GM23248 (cell line): Measurements from ENCODE around the gene JAK3. TPM values are rescaled to one million over a fixed set of nuclear protein-coding genes. Genes with fewer than 3 reads are reported as not detected.
"Not testable (repeated sequence)": the region's sequence is repeated elsewhere in the genome, so short reads cannot be mapped to it uniquely, and the experiment has no call there.

Experiments used
- DNase-seq: peaks from one replicate; pipeline ENCODE4 v3.0.0-alpha.2; 2015
- H2AFZ ChIP-seq: fragments of 200-600 bp; sonication (generic); 2 replicates; pipeline ENCODE4 v1.6.1; 2016; ENCODE audit warnings: antibody characterized with exemption
- H3F3A ChIP-seq: fragments of 200-600 bp; sonication (generic); 2 replicates; pipeline ENCODE4 v1.6.1; 2016; ENCODE audit warnings: mild to moderate bottlenecking, antibody characterized with exemption, mixed run types; ENCODE audit not compliant: insufficient read depth
- H3K27ac ChIP-seq: fragments of 200-600 bp; sonication (generic); 2 replicates; pipeline ENCODE4 v1.5.1; 2016; ENCODE audit warnings: mild to moderate bottlenecking
- H3K27me3 ChIP-seq: fragments of 200-600 bp; sonication (generic); replicated peaks from 2 replicates; pipeline ENCODE4 v1.6.1; 2016; ENCODE audit warnings: mild to moderate bottlenecking; ENCODE audit not compliant: insufficient read depth
- H3K36me3 ChIP-seq: fragments of 200-600 bp; sonication (generic); 2 replicates; pipeline ENCODE4 v1.6.1; 2016; ENCODE audit warnings: low read depth, mild to moderate bottlenecking
- H3K4me1 ChIP-seq: fragments of 200-600 bp; sonication (generic); 2 replicates; pipeline ENCODE4 v1.6.1; 2016; ENCODE audit warnings: mild to moderate bottlenecking; ENCODE audit not compliant: insufficient read depth
- H3K4me2 ChIP-seq: fragments of 200-600 bp; sonication (generic); one replicate; pipeline ENCODE4 v1.6.1; 2016; ENCODE audit warnings: mild to moderate bottlenecking; ENCODE audit not compliant: unreplicated experiment
- H3K4me3 ChIP-seq: fragments of 200-600 bp; sonication (generic); 2 replicates; pipeline ENCODE4 v1.5.1; 2016; ENCODE audit warnings: mild to moderate bottlenecking
- H3K79me2 ChIP-seq: fragments of 200-600 bp; sonication (generic); 2 replicates; pipeline ENCODE4 v1.6.1; 2016; ENCODE audit warnings: mild to moderate bottlenecking; ENCODE audit not compliant: insufficient read depth
- H3K9ac ChIP-seq: fragments of 200-600 bp; sonication (generic); 2 replicates; pipeline ENCODE4 v1.6.1; 2016; ENCODE audit warnings: mild to moderate bottlenecking
- H3K9me2 ChIP-seq: fragments of 200-600 bp; sonication (generic); 2 replicates; pipeline ENCODE4 v1.6.1; 2016; ENCODE audit warnings: mixed run types, mild to moderate bottlenecking, moderate library complexity; ENCODE audit not compliant: insufficient read depth
- H3K9me3 ChIP-seq: fragments of 200-600 bp; sonication (generic); one replicate; pipeline ENCODE4 v1.6.1; 2017; ENCODE audit warnings: low read depth
- H4K20me1 ChIP-seq: fragments of 200-600 bp; sonication (generic); 2 replicates; pipeline ENCODE4 v1.6.0; 2016; ENCODE audit not compliant: insufficient read depth
- EZH2 ChIP-seq: fragments of 200-600 bp; sonication (generic); IDR thresholded peaks from 2 replicates; pipeline ENCODE4 v1.6.1; 2018; ENCODE audit warnings: antibody characterized with exemption, mild to moderate bottlenecking; ENCODE audit not compliant: insufficient read depth, poor library complexity, severe bottlenecking
- EZH2phosphoT487 ChIP-seq: fragments of 200-600 bp; sonication (generic); IDR thresholded peaks from 2 replicates; pipeline ENCODE4 v1.6.1; 2018; ENCODE audit warnings: antibody characterized with exemption, moderate library complexity, mild to moderate bottlenecking, low read depth; ENCODE audit not compliant: insufficient read depth
- WGBS, 2 experiments: methylation state at CpG; one replicate each; pipeline ENCODE4 v1.1.6; 2015 to 2017; ENCODE audit warnings: low lambda C conversion rate in 2 of 2, low coverage in 1 of 2; ENCODE audit errors: missing lambda C conversion rate in 2 of 2; 5-methylcytosine and 5-hydroxymethylcytosine counted together
- in situ Hi-C: fragments of 300-500 bp; cut with MboI; formaldehyde crosslinking; loops from 2 replicates; pipeline ENCODE4 v1.15.0; 2020
- polyA plus RNA-seq: library from polyadenylated mRNA; unstranded; fragments of >200 nt; fragmentation: Nextera tagmentation; extraction: Ambion mirVana; gene quantifications from 2 replicates; pipeline ENCODE4 v1.2.1, GENCODE V29; 2016
- total RNA-seq: library from RNA; depleted of rRNA; stranded (reverse); fragments of >200 nt; shearing (Covaris generic); gene quantifications from 2 replicates; pipeline ENCODE4 v1.2.3, GENCODE V29; 2014; rRNA removed

JAK3 gene
- total RNA-seq = 5.9 and 8.7 TPM in 2 replicates
- 4.1 and 5.0 TPM in 2 replicates for polyA plus RNA-seq

DNA sequence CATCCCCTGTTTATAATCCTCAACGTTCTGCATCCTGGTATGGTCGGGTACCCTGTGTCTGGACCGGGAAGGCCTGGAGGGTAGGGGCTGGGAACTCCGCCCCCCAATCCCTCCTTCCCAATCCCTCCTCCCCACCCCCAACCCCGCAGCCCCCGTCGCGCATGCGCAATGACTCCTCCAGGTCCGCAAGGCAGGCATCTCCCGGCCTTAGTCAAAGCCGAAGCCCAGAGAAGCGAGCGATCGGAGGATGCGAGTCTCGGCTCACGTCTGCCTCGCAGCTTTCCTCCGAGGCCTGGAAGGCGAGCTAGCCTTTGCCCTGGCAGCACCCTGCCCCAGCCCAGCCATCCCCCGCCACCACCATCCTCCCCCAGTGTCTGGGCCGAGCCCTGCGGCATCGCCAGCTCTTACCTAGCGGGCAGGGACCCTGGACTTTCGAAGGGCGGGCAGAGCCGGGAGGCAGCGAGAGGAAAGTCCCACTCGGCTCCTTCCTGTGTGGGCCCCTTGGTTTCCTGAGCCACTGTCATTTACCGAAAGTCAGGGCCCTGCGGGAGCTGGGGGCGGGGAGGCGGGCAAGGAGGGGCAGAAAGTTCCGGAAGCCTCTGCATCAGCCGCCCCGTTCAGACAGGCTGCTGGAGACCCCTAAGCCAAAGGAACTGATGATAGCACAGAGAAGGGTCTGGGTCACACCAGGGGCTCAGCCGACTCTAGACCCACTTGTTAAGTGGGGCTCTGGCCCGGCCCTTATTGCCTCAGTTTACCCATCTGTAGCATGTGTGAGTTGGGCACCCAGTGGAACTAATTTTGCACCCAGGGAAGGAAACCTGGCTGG lies at the start of gene JAK3:
JAK3 (minus strand) TSS at position 445 of the 829 bp plus-strand sequence. CDS start 3,565 bp downstream, outside the sequence.
- 9 to 15% methylated on average over 21 to 40 of the region's 40 CpGs for WGBS, 2 experiments
- in situ Hi-C loops = no loop called here
- 0 out of 2 replicates have a peak, but pooled peaks cover 5% of the 10 kb centered on the region for H3F3A ChIP-seq
- no peaks in the 10 kb centered on the region for H3K27me3 ChIP-seq
- H4K20me1 ChIP-seq = no peaks in the 10 kb centered on the region
- peak within 1 kb of the TSS; percentile 86 for H3K9ac ChIP-seq
- H3K79me2 ChIP-seq = no peaks in the 10 kb centered on the region
- TF ChIP-seq EZH2phosphoT487 (no peak), EZH2 (no peak)
- DNase-seq = peak; percentile 87
- H3K4me1 ChIP-seq = peaks cover 5% of the 10 kb centered on the region; the same call in 1 of the 2 replicates
- H3K27ac ChIP-seq = peak within 1 kb of the TSS; percentile 63
- H3K36me3 ChIP-seq = no peaks in the 10 kb centered on the region
- peak within 1 kb of the TSS; percentile 93 for H2AFZ ChIP-seq
- H3K4me3 ChIP-seq = peak within 1 kb of the TSS; percentile 67
- H3K4me2 ChIP-seq = peak within 1 kb of the TSS; percentile 78
- H3K9me3 ChIP-seq = no peaks in the 10 kb centered on the region
- no peaks in the 10 kb centered on the region for H3K9me2 ChIP-seq

DNA sequence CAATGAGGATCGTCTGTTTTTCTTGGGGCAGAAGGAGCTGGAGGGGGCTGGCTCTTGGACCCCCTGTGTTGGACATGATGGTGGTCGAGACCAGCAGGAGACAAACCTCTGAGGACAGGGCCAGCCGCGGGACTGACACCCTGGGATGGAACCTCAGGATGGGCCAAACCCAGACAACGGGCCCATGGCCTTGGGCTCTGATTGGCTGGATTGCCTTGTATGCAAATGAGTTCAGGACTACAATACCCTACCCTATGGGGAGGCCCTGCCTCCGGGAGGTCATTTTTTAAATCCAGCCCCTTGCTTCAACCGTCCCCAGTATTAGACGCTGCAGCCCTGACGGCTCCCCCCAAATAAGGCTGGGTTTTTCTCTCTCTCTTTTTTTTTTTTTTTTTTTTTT lies 46.0 kb upstream of the JAK3 start:
- Histone ChIP-seq H3K27me3 (peaks cover 9% of the 10 kb centered on the region; the same call in 1 of the 2 replicates), H3K9ac (no peak overlapping the region), H3K4me1 (no peaks in the 10 kb centered on the region), H2AFZ (no peak overlapping the region), H3F3A (no peaks in the 10 kb centered on the region), H3K4me2 (no peak overlapping the region), H3K9me2 (no peaks in the 10 kb centered on the region), H3K36me3 (no peaks in the 10 kb centered on the region), H4K20me1 (no peaks in the 10 kb centered on the region), H3K27ac (no peak overlapping the region), H3K9me3 (no peaks in the 10 kb centered on the region), H3K4me3 (no peak overlapping the region), H3K79me2 (no peaks in the 10 kb centered on the region)
- TF ChIP-seq EZH2 = no peak
- no peak for TF ChIP-seq EZH2phosphoT487
- DNase-seq = no peak
- 60 to 61% methylated on average over 9 of the region's 9 CpGs for WGBS, 2 experiments
- in situ Hi-C loops = no loop called here

DNA sequence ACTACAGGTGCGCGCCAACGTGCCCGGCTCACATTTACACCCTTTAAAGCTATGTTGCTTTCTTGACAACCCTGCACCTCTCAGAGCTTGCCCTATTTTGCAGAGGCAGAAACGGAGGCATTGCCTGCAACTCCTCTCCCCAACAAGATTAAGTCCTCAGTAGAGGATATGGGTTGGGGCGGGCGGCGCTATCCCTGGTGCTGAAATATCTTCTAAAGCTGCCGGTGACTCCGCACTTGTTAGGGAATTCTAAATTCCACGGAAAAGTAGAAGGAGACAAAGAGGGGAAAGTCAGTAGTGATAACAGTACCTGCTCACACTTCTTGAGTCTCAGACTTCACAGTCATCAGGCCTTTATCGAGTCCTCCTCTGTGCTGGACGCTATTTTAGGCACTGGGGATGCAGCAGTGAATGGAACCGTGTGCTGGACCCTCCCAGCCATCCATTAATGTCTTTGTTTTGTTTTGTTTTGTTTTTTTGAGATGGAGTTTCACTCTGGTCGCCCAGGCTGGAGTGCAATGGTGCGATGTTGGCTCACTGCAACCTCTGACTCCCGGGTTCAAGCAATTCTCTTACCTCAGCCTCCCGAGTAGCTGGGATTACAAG lies 41.9 kb upstream of the JAK3 start:
- H3K27ac ChIP-seq = no peak overlapping the region
- TF ChIP-seq EZH2phosphoT487 (no peak), EZH2 (no peak)
- DNase-seq = peak; percentile 63
- no peaks in the 10 kb centered on the region for H3K9me2 ChIP-seq
- no peaks in the 10 kb centered on the region for H3K27me3 ChIP-seq
- H3K4me1 ChIP-seq = no peaks in the 10 kb centered on the region
- H3F3A ChIP-seq = no peaks in the 10 kb centered on the region
- WGBS, 2 experiments = 22 to 24% methylated on average over 18 of the region's 18 CpGs
- no peak overlapping the region for H3K9ac ChIP-seq
- no peak overlapping the region for H2AFZ ChIP-seq
- H3K79me2 ChIP-seq = no peaks in the 10 kb centered on the region
- no peaks in the 10 kb centered on the region for H3K9me3 ChIP-seq
- H4K20me1 ChIP-seq = no peaks in the 10 kb centered on the region
- H3K36me3 ChIP-seq = no peaks in the 10 kb centered on the region
- no peak overlapping the region for H3K4me3 ChIP-seq
- no peak overlapping the region for H3K4me2 ChIP-seq
- in situ Hi-C loops = no loop called here

DNA sequence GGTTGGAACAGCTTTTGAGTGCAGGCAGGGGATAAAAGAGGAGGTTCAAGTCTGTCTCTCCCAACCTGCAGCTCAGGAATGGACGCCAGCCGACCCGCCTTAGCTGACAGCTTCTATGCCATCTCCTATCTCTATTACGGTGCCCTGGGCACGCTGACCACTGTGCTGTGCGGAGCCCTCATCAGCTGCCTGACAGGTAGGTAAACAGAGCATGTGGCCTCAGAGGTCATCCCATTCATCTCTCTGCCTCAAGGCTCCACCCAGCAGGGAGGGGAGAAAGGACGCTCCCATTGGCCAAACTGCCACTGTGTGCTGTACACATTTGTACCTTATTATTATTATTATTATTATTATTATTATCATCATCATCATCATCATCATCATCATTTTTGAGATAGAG lies 40.5 kb upstream of the JAK3 start:
- no peaks in the 10 kb centered on the region for H3K4me1 ChIP-seq
- no peaks in the 10 kb centered on the region for H3F3A ChIP-seq
- H3K36me3 ChIP-seq = no peaks in the 10 kb centered on the region
- no peaks in the 10 kb centered on the region for H3K79me2 ChIP-seq
- no peak overlapping the region for H3K4me2 ChIP-seq
- H4K20me1 ChIP-seq = no peaks in the 10 kb centered on the region
- in situ Hi-C loops = no loop called here
- H3K9me2 ChIP-seq = no peaks in the 10 kb centered on the region
- no peaks in the 10 kb centered on the region for H3K27me3 ChIP-seq
- H3K9ac ChIP-seq = no peak overlapping the region
- no peak for DNase-seq
- WGBS, 2 experiments = 69 to 71% methylated on average over 7 of the region's 7 CpGs
- no peak overlapping the region for H3K27ac ChIP-seq
- H3K9me3 ChIP-seq = no peaks in the 10 kb centered on the region
- no peak for TF ChIP-seq EZH2phosphoT487
- H3K4me3 ChIP-seq = no peak overlapping the region
- no peak overlapping the region for H2AFZ ChIP-seq

DNA sequence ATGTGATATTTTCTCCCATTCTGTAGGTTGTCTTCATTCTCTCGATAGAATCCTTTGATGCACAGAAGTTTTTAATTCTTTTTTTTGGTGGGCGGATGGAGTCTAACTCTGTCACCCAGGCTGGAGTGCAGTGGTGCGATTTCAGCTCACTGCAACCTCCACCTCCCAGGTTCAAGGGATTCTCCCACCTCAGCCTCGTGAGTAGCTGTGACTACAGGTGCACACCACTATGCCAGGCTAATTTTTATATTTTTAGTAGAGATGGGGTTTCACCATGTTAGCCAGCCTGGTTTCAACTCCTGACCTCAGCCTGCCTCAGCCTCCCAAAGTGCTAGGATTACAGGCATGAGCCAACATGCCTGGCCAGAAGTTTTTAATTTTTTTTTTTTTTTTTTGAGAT lies 39.4 kb upstream of the JAK3 start:
- H3F3A ChIP-seq, H3K27me3 ChIP-seq, H3K27ac ChIP-seq, H3K4me1 ChIP-seq, H2AFZ ChIP-seq, H3K79me2 ChIP-seq, DNase-seq, H4K20me1 ChIP-seq, H3K4me2 ChIP-seq, H3K9me2 ChIP-seq, in situ Hi-C loops, H3K9me3 ChIP-seq, H3K4me3 ChIP-seq, H3K36me3 ChIP-seq, H3K9ac ChIP-seq: not testable (repeated sequence)
- 22 to 25% methylated on average over 4 of the region's 4 CpGs for WGBS, 2 experiments
